ENCODE data around the gene MED13L. TPM values are rescaled to one million over a fixed set of nuclear protein-coding genes. Genes with fewer than 3 reads are reported as not detected.

MED13L gene
- total RNA-seq, 1 donor from 2014 or later, result 91.5 TPM

DNA sequence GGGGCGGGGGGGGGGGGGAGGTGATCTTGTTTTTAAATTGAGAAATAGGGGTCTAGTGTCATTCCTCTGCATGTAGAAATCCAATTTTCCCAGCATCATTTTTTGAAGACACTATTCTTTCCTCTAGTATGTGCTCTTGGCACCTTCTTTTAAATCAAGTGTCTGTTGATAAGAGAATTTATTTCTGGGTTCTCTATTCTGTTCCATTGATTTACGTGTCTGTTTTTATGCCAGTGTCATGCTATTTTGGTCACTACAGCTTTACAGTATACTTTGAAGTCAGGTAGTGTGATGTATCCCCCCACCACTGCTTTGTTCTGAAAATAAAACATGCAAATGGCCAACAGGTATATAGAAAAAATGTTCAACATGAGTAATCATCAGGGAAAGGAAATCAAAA, 252.7 kb downstream of the MED13L start:
- no peak for DNase-seq (ENCODE audit: low read depth in 2 of 2)

DNA sequence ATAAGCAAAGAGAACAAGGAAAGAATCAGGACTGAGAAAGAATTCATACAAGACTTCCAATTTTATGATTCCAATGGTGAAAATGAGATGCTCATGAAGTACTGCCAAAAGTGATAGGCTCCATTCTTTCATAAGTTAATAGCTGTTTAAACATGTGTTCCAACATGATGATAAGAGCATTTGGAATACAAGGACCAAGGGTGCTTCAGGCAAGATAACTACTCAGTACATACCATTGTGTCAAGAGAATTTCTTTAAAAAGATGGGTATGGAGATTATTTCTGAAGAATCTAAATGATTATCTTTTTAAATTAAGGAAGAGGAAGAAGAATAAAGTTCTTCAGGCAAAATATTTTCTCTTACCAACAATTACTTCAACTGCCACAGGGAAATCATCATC, 258.1 kb downstream of the MED13L start:
- no peak for DNase-seq (ENCODE audit: low read depth in 2 of 2)

DNA sequence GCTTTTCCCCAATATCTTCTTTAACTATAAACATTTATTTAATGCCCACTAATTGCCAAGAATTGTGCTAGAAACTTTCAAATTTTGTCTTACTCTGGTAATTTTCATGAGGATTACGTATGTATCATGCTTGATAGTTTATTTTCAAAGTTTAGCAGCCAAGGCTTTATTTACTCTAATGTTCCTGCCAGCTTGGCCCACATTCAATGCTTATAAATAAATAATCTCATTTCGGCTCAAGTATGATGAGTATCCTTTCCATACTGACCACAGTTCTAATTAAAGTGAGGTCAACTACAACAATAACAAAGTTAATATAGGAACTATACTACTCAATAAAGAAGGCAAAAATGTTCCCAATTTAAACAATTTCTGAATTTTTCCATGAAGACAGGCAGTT, 259.2 kb downstream of the MED13L start:
- no peak for DNase-seq (ENCODE audit: low read depth in 2 of 2)

DNA sequence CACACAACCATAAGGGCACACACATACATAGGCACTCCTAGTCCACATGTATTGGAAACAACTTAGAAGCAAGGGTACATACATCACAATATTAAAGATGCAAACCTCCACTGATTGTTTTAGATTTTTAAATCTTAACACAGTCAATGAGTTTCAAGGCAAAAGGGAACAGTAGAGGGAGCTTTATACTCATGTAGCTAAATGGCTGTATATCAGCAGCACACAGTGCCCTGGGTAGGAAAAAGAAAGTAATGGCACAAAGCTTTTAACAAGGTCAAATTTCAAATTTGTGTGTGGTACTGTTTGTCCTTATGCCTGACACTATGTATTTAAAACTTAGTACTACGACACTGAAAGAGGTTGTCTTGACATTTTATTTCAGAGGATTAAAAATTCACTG, 262.0 kb downstream of the MED13L start:
- DNase-seq (ENCODE audit: low read depth in 2 of 2), result peak; percentile 81 to 88

DNA sequence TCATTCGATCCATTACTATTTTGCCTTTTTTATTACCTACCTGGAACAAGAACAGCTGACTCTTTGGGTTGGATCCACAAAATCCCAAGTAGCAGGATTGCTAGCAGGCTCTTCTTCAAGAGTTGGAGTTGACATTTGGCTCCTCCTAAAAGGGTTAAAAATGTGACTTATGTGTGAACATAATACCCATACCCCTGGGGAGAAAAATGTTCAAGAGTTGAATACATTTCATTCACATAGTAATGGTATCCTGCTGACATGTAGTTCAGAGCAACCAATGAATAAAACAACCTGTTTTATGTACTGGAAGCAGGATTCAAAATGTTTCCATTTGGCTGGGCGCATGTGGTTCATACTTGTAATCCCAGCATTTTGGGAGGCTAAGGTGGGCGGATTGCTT, 264.7 kb downstream of the MED13L start:
- DNase-seq (ENCODE audit: low read depth in 2 of 2), result no peak

DNA sequence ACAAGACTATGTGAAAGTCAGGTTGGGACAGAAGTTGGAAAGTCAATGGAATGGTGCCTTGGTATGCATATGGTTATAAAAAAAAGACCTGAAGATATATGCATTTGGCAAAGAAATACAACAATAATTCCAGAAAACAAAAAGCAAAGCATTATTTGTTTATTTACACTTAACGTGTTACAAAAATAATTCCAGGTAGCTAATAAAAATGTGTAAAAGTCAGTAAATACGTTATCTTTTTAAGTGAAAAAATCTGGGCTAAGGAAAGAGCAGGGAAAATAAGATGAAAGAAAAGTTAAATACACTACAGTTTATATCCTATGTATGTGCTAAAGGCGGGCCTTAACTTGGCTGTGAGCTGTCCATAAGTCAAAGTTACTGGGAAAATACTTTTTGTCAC, 266.3 kb downstream of the MED13L start:
- no peak for DNase-seq (ENCODE audit: low read depth in 2 of 2)

DNA sequence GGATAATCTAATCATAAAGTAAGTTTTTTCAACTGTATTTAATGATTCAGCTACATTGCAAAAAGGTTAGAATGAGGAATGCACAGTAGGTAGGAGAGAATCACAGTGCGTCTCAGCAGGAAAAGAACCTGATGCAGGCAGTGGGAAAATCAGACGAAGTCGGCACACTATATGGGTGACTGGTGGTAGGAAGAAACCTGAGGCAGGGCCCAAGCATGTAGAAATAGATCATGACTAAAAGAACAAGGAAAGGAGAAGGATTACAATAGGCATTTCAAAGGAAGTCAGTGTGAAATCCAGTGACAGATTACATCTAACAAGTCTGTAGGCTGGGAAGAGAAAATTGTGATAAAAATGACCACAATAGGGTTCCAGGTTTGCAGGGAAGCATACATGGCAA, 267.0 kb downstream of the MED13L start:
- DNase-seq (ENCODE audit: low read depth in 2 of 2), result no peak

DNA sequence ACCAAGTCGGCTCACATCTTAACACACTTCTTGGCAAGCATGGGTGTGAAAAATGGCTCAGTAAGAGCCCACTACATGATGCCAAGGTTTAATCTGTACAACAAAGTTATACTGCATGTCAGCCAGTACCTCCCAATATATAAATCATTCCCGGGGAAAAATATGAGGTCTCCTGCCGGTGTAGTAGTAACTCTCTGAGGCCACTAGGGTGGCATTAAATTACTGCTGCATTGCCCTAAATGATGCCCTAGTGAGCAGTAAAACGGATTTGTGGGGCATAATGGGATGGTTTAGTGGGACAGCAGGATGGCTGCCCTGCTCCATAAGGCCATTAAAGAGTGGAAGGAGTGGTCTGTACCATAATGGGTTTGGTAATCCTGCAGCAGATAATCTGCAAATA, 267.7 kb downstream of the MED13L start:
- peak; percentile 3 to 17 for DNase-seq (ENCODE audit: low read depth in 2 of 2)

DNA sequence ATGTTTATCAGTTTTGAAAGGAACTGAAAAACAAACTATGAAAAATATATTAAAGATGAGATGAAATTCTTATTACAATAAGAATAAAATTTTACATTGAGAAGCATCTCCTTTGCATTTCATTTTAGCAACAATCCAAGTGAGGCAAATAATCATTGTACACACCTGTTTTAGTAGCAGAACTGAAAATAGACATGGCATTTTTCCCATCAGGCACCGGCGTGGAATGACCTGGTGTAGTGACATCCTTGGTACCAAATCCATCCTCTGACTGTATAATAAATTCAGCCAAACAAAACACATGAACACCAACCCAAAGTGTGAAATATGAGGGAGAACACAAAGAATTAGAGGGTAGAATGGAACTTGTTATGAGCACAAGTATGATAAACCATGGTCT, 271.4 kb downstream of the MED13L start:
- DNase-seq (ENCODE audit: low read depth in 2 of 2), result no peak

DNA sequence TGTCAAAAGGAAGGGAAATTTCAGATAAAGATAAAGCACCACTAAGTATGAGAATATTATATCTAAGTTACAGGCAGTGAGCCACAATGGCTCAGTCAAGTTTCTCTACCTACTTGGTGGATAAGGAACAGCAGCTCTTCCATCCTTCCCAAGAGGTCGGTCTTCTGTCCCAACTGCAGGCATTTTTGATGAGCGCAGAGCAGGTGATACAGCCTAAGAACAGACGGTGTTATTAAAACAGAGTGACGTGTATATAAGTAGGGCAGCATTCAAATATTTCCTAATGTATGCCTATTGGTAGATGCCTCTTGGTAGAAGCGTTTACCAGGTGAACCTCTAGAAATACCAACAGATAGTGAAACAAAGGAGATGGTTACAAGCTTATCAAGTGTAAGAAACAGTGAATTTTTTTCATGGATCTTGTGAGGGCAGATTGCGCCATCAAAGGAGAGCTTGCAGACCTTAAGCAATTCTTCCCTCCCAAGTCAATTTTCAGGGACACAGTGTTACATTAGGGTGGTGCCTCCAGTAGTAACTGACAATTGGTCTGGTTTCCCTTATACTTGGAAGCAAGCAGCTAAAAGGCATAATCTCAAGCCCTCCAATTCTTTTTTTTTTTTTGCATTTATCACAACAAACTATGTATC, 274.5 kb downstream of the MED13L start:
- DNase-seq (ENCODE audit: low read depth in 2 of 2), result no peak

DNA sequence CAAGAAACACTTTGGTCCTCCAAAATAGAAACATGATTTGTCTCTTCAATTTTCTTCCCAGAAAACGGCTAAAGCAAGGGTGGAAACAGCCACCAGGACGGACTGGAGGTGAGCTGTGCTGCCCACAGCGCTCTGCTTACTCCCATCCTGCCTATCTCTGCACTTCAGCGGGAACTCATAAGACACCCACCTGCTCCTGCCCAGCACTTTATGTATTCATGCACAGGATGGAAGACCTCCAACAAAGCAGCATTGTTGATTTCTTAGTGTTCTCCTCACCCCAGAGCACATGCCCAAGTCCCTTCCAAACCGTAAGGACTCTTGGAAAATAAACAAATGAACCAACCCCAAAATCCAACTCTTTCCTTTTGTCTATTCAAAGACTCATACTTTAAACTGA, 277.2 kb downstream of the MED13L start:
- no peak for DNase-seq (ENCODE audit: low read depth in 2 of 2)

DNA sequence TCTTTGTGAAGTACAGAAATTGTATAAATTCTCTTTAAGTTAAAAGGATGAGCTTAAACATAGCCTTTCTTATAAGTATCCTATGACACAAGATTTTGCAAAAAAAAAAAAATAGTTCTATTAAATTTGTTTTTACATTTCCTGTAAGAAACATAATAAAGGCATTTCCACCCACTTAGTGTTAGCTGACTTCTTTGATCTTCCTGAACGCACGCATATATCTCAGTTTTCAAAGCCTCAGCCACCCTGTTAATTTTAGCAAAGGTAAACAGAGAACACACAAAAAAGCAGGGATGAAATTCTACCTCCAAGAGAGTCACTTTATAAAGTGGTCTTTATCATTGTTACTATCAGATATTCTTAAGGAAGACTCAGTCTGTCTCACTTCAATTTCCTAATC, 277.9 kb downstream of the MED13L start:
- DNase-seq (ENCODE audit: low read depth in 2 of 2), result no peak

DNA sequence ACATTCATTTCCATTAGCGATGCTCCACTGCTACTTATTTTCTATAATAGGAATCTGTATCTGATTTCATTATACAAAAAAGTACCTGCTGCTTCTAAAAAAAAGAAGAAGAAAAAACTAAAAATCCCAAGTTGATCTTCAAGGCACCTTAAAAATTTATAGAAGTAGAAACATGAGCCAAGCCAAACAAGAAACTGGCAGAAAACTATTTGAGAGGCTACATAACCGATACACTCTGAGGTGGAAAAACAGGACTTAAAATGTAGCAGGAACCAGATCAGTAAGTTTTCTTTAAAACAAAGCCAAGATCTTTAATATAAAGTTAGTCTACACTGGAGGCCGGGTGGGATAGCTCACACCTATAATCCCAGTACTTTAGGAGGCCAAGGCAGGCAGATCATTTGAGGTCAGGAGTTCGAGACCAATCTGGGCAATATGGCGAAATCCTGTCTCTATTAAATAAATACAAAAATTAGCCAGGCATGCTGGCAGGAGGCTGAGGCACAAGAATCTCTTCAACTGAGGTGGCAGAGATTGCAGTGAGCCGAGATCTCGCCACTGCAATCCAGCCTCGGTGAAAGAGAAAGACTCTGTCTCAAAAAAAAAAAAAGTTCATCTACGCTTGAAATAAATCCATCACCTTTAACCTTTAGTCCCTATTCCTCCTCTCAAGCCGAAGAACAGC, 278.6 kb downstream of the MED13L start:
- DNase-seq (ENCODE audit: low read depth in 2 of 2), result no peak

DNA sequence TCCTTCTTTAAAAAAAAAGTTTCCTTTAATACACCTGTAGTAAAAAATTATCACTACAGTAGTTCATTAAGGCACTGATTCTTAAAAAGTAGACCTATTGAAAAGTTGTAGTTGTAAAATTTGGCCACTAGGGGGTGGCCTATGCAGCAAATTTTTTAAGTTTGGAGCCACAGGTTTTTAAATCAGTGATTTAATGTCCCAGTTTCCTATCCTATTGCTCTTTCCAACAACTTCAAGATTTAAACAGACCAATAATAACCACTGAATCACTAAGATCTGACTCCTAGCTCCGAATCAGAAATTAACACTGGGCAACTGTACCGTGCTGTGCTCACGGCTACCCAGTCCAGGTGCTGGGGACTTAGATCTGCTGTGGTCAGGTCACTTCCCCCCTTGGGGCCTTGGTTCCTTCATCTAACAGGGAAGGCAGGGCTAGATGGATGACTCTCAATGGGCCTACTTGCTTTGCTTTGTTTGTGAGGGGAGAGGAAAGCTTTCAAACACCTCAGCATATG, 279.3 kb downstream of the MED13L start:
- peak; percentile 69 to 74 for DNase-seq (ENCODE audit: low read depth in 2 of 2)

DNA sequence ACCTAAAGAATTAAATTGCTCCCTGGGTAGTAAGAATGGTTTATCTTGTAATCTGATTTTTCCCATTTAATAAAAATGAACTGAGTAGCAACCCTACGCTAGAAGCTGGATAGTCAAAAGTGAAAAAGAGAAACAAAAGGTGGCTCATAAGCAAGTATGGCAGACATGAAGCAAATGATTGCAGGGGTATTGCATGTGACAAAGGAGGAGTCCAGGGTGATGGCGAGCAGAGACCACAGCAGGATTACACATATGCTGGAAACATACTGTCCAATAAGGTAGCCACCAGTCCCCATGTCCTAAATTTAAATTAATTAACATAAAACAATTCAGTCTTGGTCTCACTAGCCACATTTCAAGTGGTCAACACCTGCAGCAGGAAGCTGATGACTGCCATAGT, 283.8 kb downstream of the MED13L start:
- no peak for DNase-seq (ENCODE audit: low read depth in 2 of 2)

DNA sequence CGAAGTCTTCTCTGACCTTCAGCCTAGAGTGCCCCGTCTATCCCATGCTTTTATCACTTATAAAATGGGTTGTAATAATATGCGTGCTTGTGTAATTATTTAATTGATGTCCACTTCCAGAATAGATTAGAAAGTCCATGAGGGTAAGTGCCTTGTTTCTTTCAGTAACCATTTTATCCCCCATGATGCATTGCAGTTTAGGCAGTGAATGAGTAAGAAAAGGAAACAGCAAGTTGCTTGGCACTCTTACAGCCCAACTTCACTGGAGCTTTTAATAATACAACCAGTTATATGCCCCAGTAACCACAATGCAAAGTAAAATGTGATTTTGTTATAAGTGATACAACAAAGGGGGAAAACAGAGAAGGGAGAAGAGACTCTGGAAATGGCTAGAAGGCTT, 287.3 kb downstream of the MED13L start:
- DNase-seq (ENCODE audit: low read depth in 2 of 2), result no peak

DNA sequence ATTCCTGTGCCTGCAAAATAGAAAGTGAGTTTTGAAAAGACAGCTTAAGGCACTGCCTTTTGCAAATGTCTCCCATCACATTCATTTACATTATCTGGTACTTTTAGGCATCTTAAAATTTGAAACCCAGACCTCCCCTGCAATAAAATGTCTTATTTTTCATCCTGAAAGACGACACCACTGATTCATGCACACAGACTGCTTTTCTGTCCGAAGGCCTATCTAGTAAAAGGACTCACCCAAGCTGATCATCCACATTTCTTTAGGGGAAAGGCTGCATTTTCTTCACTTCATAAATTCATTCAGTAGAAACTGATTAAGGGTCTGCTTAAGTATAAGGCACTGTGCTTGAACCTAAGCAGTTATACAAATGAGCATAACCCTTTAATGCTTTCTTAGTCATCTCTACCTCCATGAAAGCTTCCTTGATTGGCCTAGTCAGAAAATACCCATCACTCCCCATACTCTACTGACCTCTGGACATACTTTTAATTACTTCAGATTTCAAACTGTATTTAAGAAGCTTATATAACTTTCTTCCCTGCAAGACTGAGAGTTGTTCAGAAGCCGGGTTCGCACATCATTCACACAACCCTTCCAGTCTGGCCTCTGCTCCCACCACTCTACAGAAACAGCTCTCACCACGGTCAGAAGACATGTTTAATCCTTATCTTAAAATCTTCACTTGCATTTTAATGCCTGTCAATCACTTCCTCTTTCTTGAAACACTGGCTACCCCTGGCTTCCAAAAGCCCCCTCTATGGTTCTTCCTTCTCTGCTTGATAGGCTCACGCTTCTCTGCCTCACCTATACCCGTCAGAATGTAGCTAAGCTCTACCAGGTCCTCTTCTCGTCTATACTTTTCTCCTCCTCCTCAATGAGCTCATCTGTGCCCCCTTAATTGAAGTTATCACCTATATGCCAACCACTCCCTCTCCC, 288.6 kb downstream of the MED13L start:
- no peak for DNase-seq (ENCODE audit: low read depth in 2 of 2)

DNA sequence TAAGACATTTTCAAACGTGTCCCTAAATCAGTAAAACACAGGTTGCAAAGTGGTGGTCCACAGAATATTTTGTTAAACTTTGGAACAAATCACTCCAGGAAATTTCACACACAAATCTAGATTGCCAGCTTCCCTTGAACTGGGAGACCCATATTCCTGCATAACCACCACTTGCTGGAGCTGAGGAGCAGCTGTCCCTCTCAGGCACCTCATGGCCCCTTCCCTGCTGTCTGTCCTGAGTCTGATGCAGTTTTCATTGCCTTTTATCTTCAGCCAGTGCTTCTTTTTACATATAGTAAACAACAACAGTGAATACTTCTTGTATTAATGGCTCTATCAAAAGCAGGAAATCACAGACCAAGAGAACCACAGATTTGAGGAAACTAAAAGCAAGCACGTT, 289.3 kb downstream of the MED13L start:
- DNase-seq (ENCODE audit: low read depth in 2 of 2), result peak in 1 of 2 donors; percentile 6

DNA sequence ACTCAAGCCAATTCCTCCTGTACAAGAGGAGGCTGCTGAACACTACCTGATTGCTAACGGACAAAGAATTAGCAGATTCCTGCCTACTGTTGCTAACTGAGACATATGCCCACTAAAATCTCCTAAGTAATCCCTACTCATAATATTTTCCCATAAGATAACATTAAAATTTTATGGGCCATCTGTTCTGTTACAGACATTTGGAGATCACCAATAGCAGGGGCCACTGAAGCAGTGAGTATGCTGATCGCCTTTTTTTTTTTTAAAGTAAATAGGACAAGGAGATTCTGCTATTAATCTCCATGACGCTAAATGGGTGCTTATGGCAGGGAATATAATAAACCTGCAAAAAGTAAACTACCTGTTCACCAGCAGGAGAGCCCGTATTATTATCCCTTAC, 292.9 kb downstream of the MED13L start:
- no peak for DNase-seq (ENCODE audit: low read depth in 2 of 2)

DNA sequence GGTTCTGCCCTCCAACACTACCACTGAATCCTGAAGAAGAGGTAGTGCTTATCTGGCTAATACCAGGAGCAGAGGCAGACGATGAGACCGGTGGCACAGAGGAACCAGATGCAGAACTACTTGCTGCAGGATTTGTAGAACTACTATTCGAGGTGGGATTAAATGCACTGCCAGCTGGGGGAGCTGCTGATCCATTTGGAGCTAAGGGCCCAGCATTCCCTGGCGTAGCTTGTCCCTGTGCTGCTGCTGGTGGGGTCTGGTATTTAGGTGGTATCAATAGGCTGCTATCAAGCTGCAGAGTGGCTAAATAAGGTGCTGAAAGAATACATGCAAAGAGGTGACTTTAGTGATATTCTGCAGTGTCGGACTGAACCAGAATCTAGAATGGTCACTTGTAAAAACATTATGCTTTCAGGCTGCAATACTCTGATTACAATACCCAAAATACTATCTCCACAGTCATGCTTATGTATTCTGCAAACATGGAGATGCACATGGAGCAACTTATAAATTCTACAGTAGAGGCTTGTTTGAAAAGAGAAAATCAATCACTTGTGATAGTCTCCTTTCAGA, 294.2 kb downstream of the MED13L start:
- peak; percentile 32 to 42 for DNase-seq (ENCODE audit: low read depth in 2 of 2)

DNA sequence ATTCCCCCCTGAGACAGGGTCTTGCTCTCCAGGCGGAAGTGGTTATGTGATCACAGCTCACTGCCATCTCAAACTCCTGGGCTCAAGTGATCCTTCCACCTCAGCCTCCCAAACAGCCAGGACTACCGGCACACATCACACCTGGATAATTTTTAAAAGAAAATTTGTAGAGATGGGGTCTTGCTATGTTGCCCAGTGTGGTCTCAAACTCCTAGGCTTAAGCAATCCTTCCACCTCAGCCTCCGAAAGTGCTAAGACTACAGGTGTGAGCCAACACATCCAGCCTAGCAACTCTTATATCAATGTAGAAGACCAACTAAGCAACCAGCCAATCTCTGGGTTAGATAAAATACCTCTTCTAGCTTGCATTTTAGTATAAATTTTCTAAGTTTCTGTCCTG, 297.2 kb downstream of the MED13L start:
- no peak for DNase-seq (ENCODE audit: low read depth in 2 of 2)

DNA sequence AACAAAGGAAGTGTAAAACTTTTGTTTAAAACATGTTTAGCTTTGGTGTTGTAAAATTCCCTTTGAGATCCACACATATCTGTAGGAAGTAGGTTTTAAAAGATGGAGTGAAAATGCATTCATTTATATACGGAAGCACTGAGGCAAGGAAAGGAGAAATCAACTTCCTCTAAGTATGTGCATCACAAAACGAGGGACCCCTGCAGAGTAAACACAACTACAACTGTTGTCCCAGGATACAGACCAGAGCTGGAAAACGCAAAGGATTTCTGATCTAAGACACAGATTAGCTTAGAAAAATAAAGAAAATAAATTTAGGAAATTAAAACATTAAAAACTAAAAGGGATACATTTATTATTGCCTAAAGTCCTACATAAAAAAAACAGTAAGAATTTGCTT, 297.6 kb downstream of the MED13L start:
- no peak for DNase-seq (ENCODE audit: low read depth in 2 of 2)

Measured in lung microvascular endothelial cell (primary cell).